NCI-H82 (cell line): ENCODE measurements around the gene PHOSPHO2.
"Not testable (repeated sequence)": the region's sequence is repeated elsewhere in the genome, so short reads cannot be mapped to it uniquely, and the experiment has no call there.

Source experiments
- DNase-seq: peaks from one replicate; lab custom pipeline; 2025; lab: John Stamatoyannopoulos, UW

Gene PHOSPHO2

GRCh38 chr2:169684135-169684565 lies 10.1 kb upstream of the PHOSPHO2 start:
- no peak for DNase-seq

DNA sequence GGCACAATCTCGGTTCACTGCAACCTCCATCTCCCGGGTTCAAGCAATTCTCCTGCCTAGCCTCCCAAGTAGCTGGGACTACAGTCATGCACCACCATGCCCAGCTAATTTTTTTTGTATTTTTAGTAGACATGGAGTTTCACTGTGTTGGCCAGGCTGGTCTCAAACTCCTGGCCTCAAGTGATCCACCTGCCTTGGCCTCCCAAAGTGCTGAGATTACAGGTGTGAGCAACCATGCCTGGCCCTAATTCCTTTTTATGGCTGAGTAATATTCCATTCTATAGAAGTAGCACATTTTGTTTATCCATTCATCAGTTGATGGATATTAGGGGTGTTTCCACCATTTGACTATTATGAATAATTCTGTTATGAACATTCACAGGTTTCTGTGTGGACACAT lies 9.6 kb upstream of the PHOSPHO2 start:
- not testable (repeated sequence) for DNase-seq

DNA sequence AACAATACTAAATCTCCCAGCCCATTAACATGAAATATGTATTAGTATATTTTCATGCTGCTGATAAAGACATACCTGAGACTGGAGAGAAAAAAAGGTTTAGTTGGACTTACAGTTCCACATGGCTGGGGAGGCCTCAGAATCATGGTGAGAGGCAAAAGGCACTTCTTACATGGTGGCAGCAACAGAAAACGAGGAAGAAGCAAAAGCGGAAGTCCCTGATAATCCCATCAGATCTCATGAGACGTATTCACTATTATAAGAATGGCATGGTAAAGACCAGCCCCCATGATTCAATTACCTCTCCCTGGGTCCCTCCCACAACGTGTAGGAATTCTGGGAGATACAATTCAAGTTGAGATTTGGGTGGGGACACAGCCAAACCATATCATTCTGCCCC lies 7.4 kb upstream of the PHOSPHO2 start:
- not testable (repeated sequence) for DNase-seq

GRCh38 chr2:169687943-169688342 lies 6.3 kb upstream of the PHOSPHO2 start:
- DNase-seq = not testable (repeated sequence)

DNA sequence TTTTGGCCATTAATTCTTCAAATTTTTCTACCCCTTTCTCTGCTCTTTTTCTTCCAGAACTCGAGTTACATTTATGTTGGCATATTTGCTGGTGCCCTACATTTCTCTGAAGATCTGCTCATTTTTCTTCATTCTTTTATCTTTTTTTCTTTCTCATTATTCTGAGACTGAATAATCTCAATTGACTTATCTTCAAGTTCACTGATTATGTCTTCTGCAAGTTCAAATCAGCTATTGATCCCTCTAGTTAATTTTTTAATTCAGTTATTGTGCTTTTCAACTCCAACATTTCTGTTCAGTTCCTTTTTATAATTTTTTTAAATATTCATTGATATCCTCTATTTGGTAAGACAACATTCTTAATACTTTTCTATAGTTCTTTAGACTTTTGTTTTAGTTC lies 3.3 kb upstream of the PHOSPHO2 start:
- no peak for DNase-seq

- no peak for DNase-seq
Observed at GRCh38 chr2:169692718-169693117, 1.6 kb upstream of the PHOSPHO2 start.

GRCh38 chr2:169693360-169693759 lies 909 bp upstream of the PHOSPHO2 start:
- DNase-seq = peak; percentile 52

- no peak for DNase-seq
Observed at GRCh38 chr2:169694894-169695260, 608 bp downstream of the PHOSPHO2 start.

GRCh38 chr2:169696381-169696780 lies 2.1 kb downstream of the PHOSPHO2 start:
- no peak for DNase-seq

DNA sequence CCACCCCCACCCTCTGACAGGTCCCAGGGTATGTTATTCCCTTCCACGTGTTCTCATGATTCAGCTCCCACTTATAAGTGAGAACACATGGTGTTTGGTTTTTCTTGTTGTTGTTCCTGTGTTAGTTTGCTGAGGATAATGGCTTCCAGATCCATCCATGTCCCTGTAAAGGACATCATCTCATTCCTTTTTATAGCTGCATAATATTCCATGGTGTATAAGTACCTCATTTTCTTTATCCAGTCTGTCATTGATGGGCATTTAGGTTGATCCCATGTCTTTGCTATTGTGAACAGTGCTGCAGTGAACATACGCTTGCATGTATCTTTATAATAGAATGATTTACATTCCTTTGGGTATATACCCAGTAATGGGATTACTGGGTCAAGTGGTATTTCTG lies 4.9 kb downstream of the PHOSPHO2 start:
- not testable (repeated sequence) for DNase-seq

DNA sequence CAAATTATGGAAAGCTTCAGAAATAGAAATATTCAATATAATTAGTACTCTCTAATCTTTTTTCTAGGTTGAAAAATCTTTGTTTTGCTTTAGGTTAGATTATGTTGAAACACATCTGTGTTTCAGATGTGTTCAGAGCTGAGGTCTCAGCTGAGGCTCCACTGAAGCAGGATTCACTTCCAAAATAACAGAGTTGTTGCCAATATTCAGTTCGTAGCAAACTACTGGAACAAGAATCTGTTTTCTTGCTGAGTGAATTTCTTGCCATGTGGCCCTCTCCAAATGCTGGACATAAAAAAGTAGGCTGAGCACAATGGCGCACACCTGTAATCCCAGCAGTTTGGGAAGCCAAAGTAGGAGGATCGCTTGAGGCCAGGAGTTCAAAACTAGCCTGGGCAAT lies 8.7 kb downstream of the PHOSPHO2 start:
- no peak for DNase-seq

DNA sequence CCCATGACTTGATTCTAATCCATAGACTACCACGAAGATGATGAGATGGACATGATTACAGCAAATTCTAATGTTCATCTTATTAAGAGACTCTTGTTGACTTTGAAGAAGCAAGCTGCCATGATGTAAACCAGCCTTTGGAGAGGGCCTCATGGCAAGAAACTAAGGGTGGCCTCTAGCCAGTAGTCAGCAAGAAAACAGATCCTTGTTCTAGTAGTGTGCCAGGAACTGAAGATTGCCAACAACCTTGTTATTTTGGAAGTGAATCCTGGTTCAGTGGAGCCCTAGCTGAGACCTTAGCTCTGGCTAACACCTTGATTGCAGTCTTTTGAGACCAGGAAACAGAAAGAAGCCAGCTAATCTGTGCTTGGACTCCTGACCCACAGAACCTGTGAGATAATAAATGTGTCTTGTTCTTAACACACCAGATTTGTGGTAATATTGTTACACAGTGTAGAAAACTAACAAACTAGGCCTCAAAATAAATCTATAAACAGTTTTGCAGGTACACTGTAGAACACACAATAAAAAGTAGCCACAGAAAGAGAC lies 10.0 kb downstream of the PHOSPHO2 start:
- DNase-seq = no peak

GRCh38 chr2:169705927-169706326 lies 11.7 kb downstream of the PHOSPHO2 start:
- DNase-seq = no peak

GRCh38 chr2:169707626-169708025 lies 13.4 kb downstream of the PHOSPHO2 start:
- no peak for DNase-seq

DNA sequence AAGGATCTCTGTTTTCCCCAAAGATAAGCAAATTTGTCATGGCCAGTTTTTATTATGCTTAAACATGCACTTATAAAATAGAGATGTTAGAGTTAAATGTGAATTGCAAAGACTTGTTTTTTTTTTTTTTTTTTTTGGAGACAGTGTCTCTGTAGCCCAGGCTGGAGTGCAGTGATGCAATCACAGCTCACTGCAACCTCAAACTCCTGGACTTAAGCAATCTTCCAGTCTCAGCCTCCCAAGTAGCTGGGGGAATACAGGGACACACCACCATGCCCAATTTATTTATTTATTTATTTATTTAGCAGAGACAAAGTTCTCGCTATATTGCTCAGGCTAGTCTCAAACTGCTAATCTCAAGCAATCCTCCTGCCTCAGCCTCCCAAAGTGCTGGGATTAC lies 15.1 kb downstream of the PHOSPHO2 start:
- DNase-seq = no peak

DNA sequence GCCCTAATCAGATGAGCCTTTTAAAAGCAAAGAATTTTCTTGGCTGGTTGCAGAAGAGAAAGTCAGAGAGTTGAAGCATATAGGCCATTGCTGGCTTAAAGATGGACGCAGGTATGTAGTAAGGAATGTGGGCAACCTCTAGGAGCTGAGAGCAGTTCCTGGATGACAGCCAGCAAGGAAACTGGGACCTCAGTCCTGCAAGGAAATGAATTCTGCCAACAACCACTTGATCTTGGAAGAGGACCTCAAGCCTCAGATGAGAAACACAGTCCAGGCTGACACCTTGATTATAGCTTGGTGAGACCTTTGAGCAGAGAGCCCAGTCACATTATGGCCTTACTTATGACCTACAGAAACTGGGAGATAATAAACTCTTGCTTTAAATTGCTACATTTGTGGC lies 15.7 kb downstream of the PHOSPHO2 start:
- DNase-seq = no peak

GRCh38 chr2:169711751-169712509 lies 17.7 kb downstream of the PHOSPHO2 start:
- DNase-seq = peak; percentile 25

DNA sequence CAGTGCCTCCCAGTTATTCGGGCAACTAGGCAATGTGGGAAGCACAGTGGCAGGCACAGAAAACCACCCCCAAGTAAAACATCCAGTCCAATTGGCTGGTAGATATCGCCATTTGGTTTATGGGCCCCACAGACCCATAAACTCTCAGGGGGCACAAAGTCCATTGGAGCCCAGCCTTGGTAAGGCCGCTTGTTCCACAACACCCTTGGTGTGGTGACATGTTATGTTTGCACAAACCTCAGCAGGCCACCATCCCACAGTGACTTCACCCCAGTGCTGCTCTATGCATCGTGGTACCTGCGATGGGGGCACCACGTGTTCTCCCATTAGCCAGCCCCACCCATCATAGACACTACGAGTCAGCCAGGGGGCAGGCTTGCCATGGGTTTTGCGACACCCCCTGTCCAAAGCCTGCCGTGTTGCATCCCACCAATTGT lies 18.5 kb downstream of the PHOSPHO2 start:
- DNase-seq = no peak

DNA sequence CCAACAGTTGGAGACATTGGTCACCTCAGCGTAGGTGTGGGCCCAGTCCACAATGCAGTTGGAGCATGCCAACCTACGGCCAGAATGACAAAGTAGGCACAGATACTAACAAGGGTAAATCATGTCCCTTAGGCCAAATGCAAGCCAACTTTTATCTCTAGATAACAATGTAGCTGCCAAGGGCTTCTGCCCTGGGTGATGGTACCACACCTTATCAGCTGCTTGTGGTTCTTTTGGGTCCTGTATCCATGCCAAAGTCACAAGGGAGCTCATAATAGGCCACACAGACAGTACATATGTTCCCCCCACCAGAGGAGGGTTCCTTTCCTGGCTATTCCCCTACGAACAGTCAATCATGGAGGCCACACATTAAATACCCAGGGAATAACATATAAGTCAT lies 19.1 kb downstream of the PHOSPHO2 start:
- DNase-seq = no peak

DNA sequence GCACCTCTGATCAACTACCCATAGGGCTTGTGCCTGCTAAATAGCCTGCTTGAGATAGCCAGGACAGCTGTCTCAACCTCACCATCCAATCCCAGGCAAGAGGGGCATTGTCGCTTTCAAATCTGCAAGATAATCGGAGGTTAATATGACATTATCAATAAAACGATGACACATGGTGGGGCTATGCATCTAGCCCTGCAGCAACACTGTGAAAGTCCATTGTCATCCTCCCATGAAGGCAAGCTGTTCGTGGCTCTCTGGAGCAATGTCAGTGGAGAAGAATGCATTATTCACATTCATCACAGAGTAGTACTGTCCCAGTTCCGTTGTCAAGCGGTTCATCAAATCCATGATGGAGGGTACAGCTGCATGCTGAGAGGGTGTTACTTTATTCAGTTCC lies 20.4 kb downstream of the PHOSPHO2 start:
- no peak for DNase-seq

DNA sequence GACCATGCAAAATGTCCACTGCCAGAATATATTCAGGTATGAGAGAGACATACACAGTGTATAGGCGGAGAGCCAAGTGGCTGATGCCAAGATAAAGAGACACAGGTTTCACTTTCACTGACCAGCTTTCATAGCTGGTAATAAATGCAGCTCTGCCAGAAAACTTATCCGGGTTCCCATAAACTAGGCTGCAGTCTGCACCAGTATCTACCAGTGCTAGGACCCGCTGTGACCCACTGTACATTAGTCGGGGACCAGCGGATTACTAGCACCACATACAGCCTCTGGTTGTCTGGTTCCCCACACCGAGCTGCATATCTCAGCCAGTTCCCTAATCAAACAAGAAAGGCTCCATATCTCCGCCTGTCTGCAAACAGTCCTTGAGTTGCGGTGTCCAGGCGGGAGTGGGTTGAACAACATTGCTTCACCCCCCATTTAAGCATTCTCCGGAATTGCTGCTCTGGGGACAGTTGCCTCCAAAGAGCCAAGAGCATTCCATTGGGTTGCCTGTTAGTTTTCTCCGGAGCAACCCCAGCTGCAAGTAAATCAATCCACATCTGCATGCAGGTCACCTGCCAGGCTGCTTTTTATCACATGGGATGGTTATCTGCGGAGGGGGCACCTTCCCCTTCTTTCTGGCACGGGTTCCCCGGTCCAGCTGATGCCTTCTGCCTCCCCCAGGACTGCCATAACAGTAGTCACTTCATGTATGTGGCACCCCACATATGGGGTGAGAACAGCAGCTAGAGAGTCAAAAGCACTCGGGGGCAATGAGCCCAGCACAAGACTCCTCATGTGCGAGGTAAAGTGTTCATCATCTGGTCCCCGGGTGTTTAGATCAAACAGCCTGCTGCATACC lies 21.3 kb downstream of the PHOSPHO2 start:
- no peak for DNase-seq

- DNase-seq = peak; percentile 73
Observed at GRCh38 chr2:169716238-169716886, 22.1 kb downstream of the PHOSPHO2 start.
